GM19395 (cell line): ENCODE measurements around the gene TCAIM.
"Not testable (repeated sequence)": the region's sequence is repeated elsewhere in the genome, so short reads cannot be mapped to it uniquely, and the experiment has no call there.

Experiments used
- ATAC-seq: cut with Tn5 transposase; IDR thresholded peaks from one replicate; pipeline ENCODE4 v1.9.1; 2021; ENCODE audit warnings: mild to moderate bottlenecking, moderate library complexity; ENCODE audit not compliant: unreplicated experiment

The TCAIM gene

GRCh38 chr3:44342176-44342790, 3.7 kb downstream of the TCAIM start:
- ATAC-seq: no peak

GRCh38 chr3:44343421-44343820, 4.9 kb downstream of the TCAIM start:
- no peak for ATAC-seq

GRCh38 chr3:44346590-44346989, 8.0 kb downstream of the TCAIM start:
- not testable (repeated sequence) for ATAC-seq

- ATAC-seq: no peak
Measured at GRCh38 chr3:44348993-44349392, 10.4 kb downstream of the TCAIM start.

GRCh38 chr3:44353355-44353924, 14.9 kb downstream of the TCAIM start:
- no peak for ATAC-seq

- ATAC-seq: no peak
Measured at GRCh38 chr3:44355362-44356033, 16.9 kb downstream of the TCAIM start.

GRCh38 chr3:44359146-44359751, 20.7 kb downstream of the TCAIM start:
- no peak for ATAC-seq

- ATAC-seq: no peak
Measured at GRCh38 chr3:44363591-44363990, 25.0 kb downstream of the TCAIM start.

GRCh38 chr3:44365952-44366351, 27.4 kb downstream of the TCAIM start:
- ATAC-seq: no peak

GRCh38 chr3:44375450-44375849, 36.9 kb downstream of the TCAIM start:
- no peak for ATAC-seq

GRCh38 chr3:44387404-44387803, 48.8 kb downstream of the TCAIM start:
- no peak for ATAC-seq

- no peak for ATAC-seq
Measured at GRCh38 chr3:44392489-44392888, 53.9 kb downstream of the TCAIM start.

GRCh38 chr3:44395714-44396113, 57.1 kb downstream of the TCAIM start:
- no peak for ATAC-seq

- ATAC-seq: no peak
Measured at GRCh38 chr3:44396200-44397171, 57.9 kb downstream of the TCAIM start.

- ATAC-seq: not testable (repeated sequence)
Measured at GRCh38 chr3:44398271-44398670, 59.7 kb downstream of the TCAIM start.

- no peak for ATAC-seq
Measured at GRCh38 chr3:44398853-44399252, 60.3 kb downstream of the TCAIM start.

GRCh38 chr3:44400771-44401170, 62.2 kb downstream of the TCAIM start:
- ATAC-seq: no peak

- ATAC-seq: no peak
Measured at GRCh38 chr3:44402548-44402947, 64.0 kb downstream of the TCAIM start.

- no peak for ATAC-seq
Measured at GRCh38 chr3:44409640-44410410, 71.3 kb downstream of the TCAIM start.

GRCh38 chr3:44411031-44411645, 72.6 kb downstream of the TCAIM start:
- ATAC-seq: no peak
